Adrenal gland (tissue), 5 donors: Measurements from ENCODE around the gene PACSIN2.

Source experiments
- CTCF ChIP-seq, 6 experiments: fragments of 450-650 bp in 4 of 6; fragments of 200-600 bp in 2 of 6; sonication (generic) in 1 of 6; IDR thresholded peaks; 1 replicate in 5 of 6; 2 replicates in 1 of 6; pipeline versions ENCODE4 v1.5.1 to v1.8.0; 2016 to 2021; ENCODE audit warnings: antibody characterized with exemption in 6 of 6, mild to moderate bottlenecking in 2 of 6, moderate library complexity in 1 of 6
- POLR2A ChIP-seq, 2 donors: fragments of 450-650 bp; IDR thresholded peaks; one replicate each; pipeline ENCODE4 v1.6.1; 2017; ENCODE audit warnings: antibody characterized with exemption in 2 of 2, mild to moderate bottlenecking in 2 of 2, moderate library complexity in 1 of 2
- donor health status: DM: no; HTN: no; CAD: no.

GRCh38 chr22:42918500-42918899 is 96.4 kb downstream of the PACSIN2 start:
- TF ChIP-seq CTCF (IDR thresholded peaks at IDR 0.05) (no peak), POLR2A (IDR thresholded peaks at IDR 0.05) (no peak)
